ENCODE data around the gene HEATR1. TPM values are rescaled to one million over a fixed set of nuclear protein-coding genes. Genes with fewer than 3 reads are reported as not detected.

Gene HEATR1
- total RNA-seq, 1 experiment from 2014 or later = 68.3 TPM

DNA sequence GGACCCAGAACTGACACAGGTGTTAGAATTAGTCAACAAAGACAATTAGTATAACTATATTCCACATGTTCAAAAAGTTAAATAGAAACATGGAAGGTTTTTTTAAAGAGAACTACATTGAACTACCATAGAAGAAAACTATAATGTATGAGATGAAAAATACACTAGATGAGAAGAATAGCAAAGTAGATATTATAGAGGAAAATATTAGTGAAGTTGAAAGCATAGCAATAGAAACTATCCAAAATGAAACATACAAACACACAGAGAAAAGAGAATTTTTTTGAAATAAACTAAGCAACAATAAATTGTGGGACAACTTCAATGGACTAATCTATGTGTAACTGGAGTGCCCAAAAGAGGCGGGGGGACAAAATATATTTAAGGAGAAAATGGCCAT is 8.0 kb upstream of the HEATR1 start:
- DNase-seq (ENCODE audit: low read depth, low spot score) (no peak), ATAC-seq (no peak)
- Histone ChIP-seq H3K4me3 (replicated peaks in 1 of 2; ENCODE audit: low read depth in 1 of 2, low read length in 2 of 2) (no peak overlapping the region), H3K36me3 (ENCODE audit: control insufficient read depth in 1 of 2, insufficient read depth in 2 of 2, low read length in 2 of 2) (no peaks in the 10 kb centered on the region), H3K9me3 (ENCODE audit: control insufficient read depth in 1 of 2, insufficient read depth in 1 of 2, low read depth in 1 of 2, low read length in 2 of 2) (no peaks in the 10 kb centered on the region), H3K27me3 (ENCODE audit: insufficient read depth, low read length) (0 out of 2 replicates have a peak, but pooled peaks cover 11% of the 10 kb centered on the region), H3K4me2 (ENCODE audit: low read length) (no peak overlapping the region), H3K79me2 (ENCODE audit: insufficient read depth, low read length) (no peaks in the 10 kb centered on the region), H3K9ac (ENCODE audit: low read length) (no peak overlapping the region), H2AFZ (ENCODE audit: low read depth, low read length, poor library complexity, severe bottlenecking) (no peak overlapping the region), H3K4me1 (ENCODE audit: control insufficient read depth in 1 of 2, insufficient read depth in 2 of 2, low read length in 2 of 2) (no peaks in the 10 kb centered on the region), H3K27ac (ENCODE audit: low read depth, low read length) (no peak overlapping the region), H4K20me1 (ENCODE audit: insufficient read depth) (no peaks in the 10 kb centered on the region), H3K9me2 (ENCODE audit: insufficient read depth) (no peaks in the 10 kb centered on the region)
- no TSS peak for BruUV-seq (replicated peaks)
- CTCF ChIA-PET = no interaction called here
- intact Hi-C loops (cut with micrococcal nuclease) = no loop called here
- no peak for TF ChIP-seq SP1 (IDR thresholded peaks at IDR 0.05; ENCODE audit: low read depth)
- TF ChIP-seq, protein P1, sequence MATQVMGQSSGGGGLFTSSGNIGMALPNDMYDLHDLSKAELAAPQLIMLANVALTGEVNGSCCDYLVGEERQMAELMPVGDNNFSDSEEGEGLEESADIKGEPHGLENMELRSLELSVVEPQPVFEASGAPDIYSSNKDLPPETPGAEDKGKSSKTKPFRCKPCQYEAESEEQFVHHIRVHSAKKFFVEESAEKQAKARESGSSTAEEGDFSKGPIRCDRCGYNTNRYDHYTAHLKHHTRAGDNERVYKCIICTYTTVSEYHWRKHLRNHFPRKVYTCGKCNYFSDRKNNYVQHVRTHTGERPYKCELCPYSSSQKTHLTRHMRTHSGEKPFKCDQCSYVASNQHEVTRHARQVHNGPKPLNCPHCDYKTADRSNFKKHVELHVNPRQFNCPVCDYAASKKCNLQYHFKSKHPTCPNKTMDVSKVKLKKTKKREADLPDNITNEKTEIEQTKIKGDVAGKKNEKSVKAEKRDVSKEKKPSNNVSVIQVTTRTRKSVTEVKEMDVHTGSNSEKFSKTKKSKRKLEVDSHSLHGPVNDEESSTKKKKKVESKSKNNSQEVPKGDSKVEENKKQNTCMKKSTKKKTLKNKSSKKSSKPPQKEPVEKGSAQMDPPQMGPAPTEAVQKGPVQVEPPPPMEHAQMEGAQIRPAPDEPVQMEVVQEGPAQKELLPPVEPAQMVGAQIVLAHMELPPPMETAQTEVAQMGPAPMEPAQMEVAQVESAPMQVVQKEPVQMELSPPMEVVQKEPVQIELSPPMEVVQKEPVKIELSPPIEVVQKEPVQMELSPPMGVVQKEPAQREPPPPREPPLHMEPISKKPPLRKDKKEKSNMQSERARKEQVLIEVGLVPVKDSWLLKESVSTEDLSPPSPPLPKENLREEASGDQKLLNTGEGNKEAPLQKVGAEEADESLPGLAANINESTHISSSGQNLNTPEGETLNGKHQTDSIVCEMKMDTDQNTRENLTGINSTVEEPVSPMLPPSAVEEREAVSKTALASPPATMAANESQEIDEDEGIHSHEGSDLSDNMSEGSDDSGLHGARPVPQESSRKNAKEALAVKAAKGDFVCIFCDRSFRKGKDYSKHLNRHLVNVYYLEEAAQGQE (IDR thresholded peaks at IDR 0.05; ENCODE audit: low read depth) = no peak
- TF ChIP-seq, protein P2, sequence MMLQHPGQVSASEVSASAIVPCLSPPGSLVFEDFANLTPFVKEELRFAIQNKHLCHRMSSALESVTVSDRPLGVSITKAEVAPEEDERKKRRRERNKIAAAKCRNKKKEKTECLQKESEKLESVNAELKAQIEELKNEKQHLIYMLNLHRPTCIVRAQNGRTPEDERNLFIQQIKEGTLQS (IDR thresholded peaks at IDR 0.05) = no peak
- no peak for TF ChIP-seq EZH2phosphoT487 (IDR thresholded peaks at IDR 0.05; ENCODE audit: borderline replicate concordance)
- RAD21 ChIA-PET (ENCODE audit: low non-redundant PET in 1 of 2, low total read pairs in 2 of 2, uncharacterized antibody in 2 of 2, unreplicated experiment in 2 of 2) = no interaction called here
- POLR2A ChIA-PET = no interaction called here

Measured in HCT116 (cell line).